Raji (cell line): ENCODE results near the gene SS18L1.

Experiments
- POLR2A ChIP-seq: IDR thresholded peaks from 2 replicates; pipeline ENCODE4 v1.6.1; 2011; ENCODE audit warnings: low read depth, low read length, control low read depth; ENCODE audit not compliant: insufficient read depth

The SS18L1 gene

GRCh38 chr20:62165762-62166399 lies 22.3 kb downstream of the SS18L1 start:
- no peak for TF ChIP-seq POLR2A

DNA sequence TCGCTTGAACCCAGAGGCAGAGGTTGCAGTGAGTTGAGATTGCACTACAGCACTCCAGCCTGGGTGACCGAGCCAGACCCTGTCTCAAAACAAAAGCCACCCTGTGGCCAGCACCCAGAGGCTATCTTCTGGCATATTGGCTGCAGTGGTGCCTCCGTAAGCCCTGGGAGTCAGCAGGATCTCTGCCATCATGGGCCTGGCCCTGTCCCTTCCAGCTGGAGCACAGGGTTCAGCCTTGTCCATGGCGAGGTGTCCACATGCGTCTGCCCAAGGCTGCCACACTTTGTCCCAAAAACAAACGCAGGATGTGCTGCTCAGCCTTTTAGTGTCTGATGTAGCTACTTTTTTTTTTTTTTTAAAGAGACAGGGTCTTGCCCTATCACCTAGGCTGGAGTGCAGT lies 23.9 kb downstream of the SS18L1 start:
- no peak for TF ChIP-seq POLR2A

DNA sequence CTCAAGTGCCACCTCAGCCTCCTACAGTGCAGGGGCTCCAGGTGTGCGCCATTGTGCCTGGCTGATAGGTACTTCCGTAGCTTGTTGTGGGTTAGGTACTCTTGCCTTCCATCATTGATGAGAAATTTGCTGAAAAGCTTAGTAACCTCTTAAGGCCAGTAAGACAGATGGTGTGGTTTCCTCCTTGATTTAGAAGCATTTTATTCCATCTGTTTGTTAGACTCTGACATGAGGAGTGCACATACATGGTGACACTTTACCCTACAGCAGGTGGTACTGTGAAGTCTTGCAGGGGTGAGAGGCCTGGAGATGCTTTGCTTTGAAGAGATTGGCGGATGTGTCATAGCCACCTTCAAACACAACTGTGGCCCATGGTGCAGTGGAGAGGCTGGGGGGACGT lies 24.5 kb downstream of the SS18L1 start:
- TF ChIP-seq POLR2A = no peak

- TF ChIP-seq POLR2A = no peak
Observed at GRCh38 chr20:62168890-62169435, 25.4 kb downstream of the SS18L1 start.

DNA sequence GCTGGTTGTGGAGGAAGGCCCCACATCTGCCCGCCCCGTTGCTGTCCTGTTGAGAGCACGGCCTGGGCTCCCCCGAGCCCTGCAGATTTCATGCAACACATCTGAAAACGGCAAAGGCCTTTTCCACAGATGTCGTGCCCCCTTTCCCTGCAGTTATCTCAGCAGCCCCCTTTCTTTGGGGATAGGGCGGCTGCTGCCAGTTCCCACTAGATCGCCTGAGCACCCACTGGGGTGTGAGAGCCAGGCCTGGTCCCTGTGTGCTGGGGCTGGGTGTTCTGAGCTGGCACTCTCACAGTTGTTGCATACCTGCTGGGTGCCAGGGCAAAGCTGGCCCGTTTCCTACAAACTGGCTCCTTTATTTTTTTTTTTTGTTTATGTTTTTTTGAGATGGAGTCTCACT lies 27.0 kb downstream of the SS18L1 start:
- no peak for TF ChIP-seq POLR2A

DNA sequence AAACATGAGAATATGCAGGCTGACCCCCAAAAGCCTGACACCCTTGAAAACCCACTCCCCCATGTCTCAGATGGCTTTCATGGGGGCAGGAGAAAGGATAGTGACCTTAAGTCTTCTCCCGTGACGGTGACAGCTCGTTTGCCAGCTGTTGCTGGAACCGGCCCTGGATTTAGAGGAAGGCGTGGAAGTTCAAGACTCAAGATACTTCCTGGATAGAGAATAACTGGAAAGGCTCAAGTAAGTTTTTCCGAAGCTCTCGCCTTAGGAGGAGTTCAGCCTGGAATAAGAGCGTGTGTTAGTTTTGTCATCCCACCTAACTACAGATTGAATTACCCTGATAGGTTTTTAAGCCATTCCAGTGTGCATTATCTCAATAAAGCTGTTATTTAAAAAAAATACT lies 27.7 kb downstream of the SS18L1 start:
- no peak for TF ChIP-seq POLR2A

- TF ChIP-seq POLR2A = no peak
Observed at GRCh38 chr20:62172666-62173065, 29.1 kb downstream of the SS18L1 start.

GRCh38 chr20:62174021-62174804 lies 30.6 kb downstream of the SS18L1 start:
- no peak for TF ChIP-seq POLR2A

- TF ChIP-seq POLR2A = no peak
Observed at GRCh38 chr20:62174870-62175624, 31.5 kb downstream of the SS18L1 start.

DNA sequence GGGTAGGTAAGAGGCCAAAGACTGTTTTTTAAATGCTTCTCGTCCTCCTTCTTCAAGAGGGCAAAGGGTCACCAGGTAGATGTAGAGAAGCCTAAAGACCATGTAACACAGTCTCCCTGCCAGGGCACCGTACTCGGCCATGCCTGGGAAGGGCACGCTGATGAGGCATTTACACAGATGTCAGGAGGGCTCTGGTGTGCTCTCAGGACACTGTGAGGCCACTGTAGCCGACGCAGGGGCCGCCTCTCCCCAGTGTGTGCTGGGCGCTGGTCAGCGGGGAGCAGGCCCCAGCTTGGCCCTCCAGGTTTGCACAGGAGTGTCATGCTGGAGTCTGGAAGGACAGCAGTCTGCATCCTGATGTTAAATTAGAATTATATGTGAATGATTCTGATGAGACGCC lies 32.1 kb downstream of the SS18L1 start:
- no peak for TF ChIP-seq POLR2A

DNA sequence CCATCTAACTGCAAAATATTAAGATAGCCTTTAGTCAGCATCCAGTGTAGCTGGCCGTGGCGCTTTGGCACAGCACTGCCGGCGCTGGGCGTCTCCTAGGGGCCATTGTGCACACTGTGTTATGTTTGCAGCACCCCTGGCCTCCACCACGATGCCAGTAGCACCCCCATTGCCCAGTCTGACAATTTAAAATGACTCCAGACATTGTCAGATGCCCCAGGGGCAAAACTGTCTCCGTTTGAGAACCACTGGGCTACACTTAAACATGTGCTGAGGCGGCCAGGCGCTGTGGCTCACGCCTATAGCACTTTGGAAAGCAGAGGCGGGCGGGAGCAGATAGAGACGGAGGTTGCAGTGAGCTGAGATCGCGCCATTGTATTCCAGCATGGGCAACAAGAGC lies 33.3 kb downstream of the SS18L1 start:
- TF ChIP-seq POLR2A = no peak

- no peak for TF ChIP-seq POLR2A
Observed at GRCh38 chr20:62177307-62177706, 33.7 kb downstream of the SS18L1 start.

DNA sequence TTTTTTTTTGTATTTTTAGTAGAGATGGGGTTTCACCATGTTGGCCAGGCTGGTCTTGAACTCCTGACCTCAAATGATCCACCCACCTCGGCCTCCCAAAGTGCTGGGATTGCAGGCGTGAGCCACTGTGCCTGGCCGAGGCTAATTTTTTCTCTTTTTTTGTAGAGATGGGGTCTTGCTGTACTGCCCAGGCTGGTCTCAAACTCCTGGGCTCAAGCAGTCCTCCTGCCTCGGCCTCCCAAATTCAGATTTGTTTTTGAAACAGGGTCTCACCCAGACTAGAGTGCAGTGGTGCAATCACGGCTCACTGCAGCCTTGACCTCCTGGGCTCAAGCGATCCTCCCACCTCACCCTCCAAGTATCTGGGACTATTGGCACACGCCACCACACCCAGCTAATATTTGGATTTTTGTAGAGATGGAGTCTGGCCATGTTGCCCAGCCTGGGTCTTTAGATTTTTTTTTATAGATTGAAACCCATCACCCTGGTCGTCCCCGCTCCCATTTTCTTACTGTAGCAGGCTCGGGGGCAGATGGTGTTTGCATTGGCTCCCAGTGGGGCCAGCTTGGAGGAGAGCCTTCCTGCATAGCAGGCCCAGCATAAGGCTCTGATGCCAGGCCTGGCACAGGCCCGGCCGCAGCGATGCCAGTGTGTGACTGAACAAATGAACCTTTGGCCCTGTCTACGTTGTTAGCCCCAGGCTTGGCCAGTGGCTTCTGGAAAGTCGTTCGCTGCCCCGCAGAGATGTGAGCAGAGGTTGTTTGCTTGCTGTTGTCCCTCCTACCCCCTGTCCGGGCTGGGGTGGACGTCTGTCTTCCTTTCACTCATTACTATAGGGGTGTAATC lies 35.0 kb downstream of the SS18L1 start:
- TF ChIP-seq POLR2A = no peak

DNA sequence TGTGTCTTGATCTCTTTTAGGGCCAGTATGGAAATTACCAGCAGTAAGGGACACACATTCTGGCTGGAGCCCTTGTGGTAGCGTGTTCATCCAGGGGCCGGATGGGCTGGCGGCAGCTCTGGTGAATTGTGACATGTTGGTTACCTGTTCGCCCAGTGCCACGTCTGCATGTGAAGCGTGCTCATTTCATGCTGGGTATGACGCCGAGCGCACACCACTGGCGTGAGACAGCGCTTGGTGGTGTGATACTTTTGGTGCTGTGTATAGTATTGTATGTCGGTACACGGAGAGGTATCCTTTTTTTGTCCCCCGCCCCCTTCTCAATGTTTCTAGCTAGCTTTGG lies 35.6 kb downstream of the SS18L1 start:
- TF ChIP-seq POLR2A = no peak

- no peak for TF ChIP-seq POLR2A
Observed at GRCh38 chr20:62181808-62182207, 38.2 kb downstream of the SS18L1 start.
